ENCODE results near the gene FAM110D. TPM values are rescaled to one million over a fixed set of nuclear protein-coding genes. Genes with fewer than 3 reads are reported as not detected.
A peak's percentile ranks its signal among the peaks of the same experiment; 100 is the strongest.

Gene FAM110D
- total RNA-seq, 2 experiments from 2014 or later: not detected

- Mint-ChIP-seq H3K4me1 (peaks cover 80% of the 10 kb centered on the region), H3K9me3 (no peaks in the 10 kb centered on the region), H3K36me3 (ENCODE audit: low read depth) (peaks cover 63% of the 10 kb centered on the region), H3K4me3 (peak overlapping the region; percentile 9), H3K27me3 (peaks cover 3% of the 10 kb centered on the region), H3K27ac (peak overlapping the region; percentile 81)
- POLR2A ChIA-PET: interaction anchor here (0.8 to 11.7 kb wide), 21 partner anchors 8 to 890 kb away, joined by 3 to 318 read pairs (median 3); partner anchors contain the start of genes CEP85, HMGN2, PDIK1L and SH3BGRL3
- DNase-seq: peak; percentile 29
- CTCF ChIA-PET: interaction anchor here (0.7 to 5.0 kb wide), 17 partner anchors 8 to 575 kb away, joined by 3 to 65 read pairs (median 5); partner anchors contain the start of genes CEP85, PDIK1L and ZNF593
Observed at GRCh38 chr1:26122988-26123973, 35.6 kb upstream of the FAM110D start.

- no peaks in the 10 kb centered on the region for H3K9me3 Mint-ChIP-seq
- H3K4me3 Mint-ChIP-seq: peak overlapping the region; percentile 49
- CTCF ChIA-PET: interaction anchor here (0.6 to 8.6 kb wide), 12 partner anchors 12 to 292 kb away, joined by 3 to 102 read pairs (median 6); partner anchors contain the start of genes CEP85, PDIK1L and ZNF593
- H3K4me1 Mint-ChIP-seq: peaks cover 76% of the 10 kb centered on the region
- POLR2A ChIA-PET: interaction anchor here (0.9 to 11.7 kb wide), 12 partner anchors 13 to 892 kb away, joined by 3 to 318 read pairs (median 3); partner anchors contain the start of genes CEP85, HMGN2, PDIK1L and SH3BGRL3
- peak overlapping the region; percentile 81 for H3K27ac Mint-ChIP-seq
- H3K36me3 Mint-ChIP-seq (ENCODE audit: low read depth): peaks cover 53% of the 10 kb centered on the region
- DNase-seq: no peak
- H3K27me3 Mint-ChIP-seq: peaks cover 3% of the 10 kb centered on the region
Observed at GRCh38 chr1:26124418-26125331, 34.2 kb upstream of the FAM110D start.

GRCh38 chr1:26125382-26125781 is 33.5 kb upstream of the FAM110D start:
- CTCF ChIA-PET: interaction anchor here (0.6 to 8.6 kb wide), 6 partner anchors 13 to 135 kb away, joined by 3 to 102 read pairs (median 18); partner anchors contain the start of genes CEP85 and PDIK1L
- no peaks in the 10 kb centered on the region for H3K9me3 Mint-ChIP-seq
- no peak for DNase-seq
- H3K27me3 Mint-ChIP-seq: peaks cover 3% of the 10 kb centered on the region
- peaks cover 71% of the 10 kb centered on the region for H3K4me1 Mint-ChIP-seq
- H3K27ac Mint-ChIP-seq: peak overlapping the region; percentile 81
- H3K36me3 Mint-ChIP-seq (ENCODE audit: low read depth): peaks cover 47% of the 10 kb centered on the region
- H3K4me3 Mint-ChIP-seq: peak overlapping the region; percentile 73
- POLR2A ChIA-PET: interaction anchor here (0.7 to 11.7 kb wide), 17 partner anchors 14 to 347 kb away, joined by 3 to 318 read pairs (median 6); partner anchors contain the start of genes CEP85, HMGN2, PAFAH2 and PDIK1L

- Mint-ChIP-seq H3K27ac (peak overlapping the region; percentile 81), H3K27me3 (peaks cover 3% of the 10 kb centered on the region), H3K4me1 (peaks cover 69% of the 10 kb centered on the region), H3K36me3 (ENCODE audit: low read depth) (peaks cover 45% of the 10 kb centered on the region), H3K4me3 (peak overlapping the region; percentile 73), H3K9me3 (no peaks in the 10 kb centered on the region)
- CTCF ChIA-PET: interaction anchor here (1.0 to 8.6 kb wide), 9 partner anchors 14 to 159 kb away, joined by 3 to 102 read pairs (median 7); partner anchors contain the start of genes CEP85 and PDIK1L
- no peak for DNase-seq
- POLR2A ChIA-PET: interaction anchor here (0.7 to 11.7 kb wide), 28 partner anchors 8 to 1624 kb away, joined by 3 to 318 read pairs (median 6); partner anchors contain the start of genes CEP85, HMGN2, PAFAH2 and PDIK1L
Observed at GRCh38 chr1:26125946-26126320, 32.9 kb upstream of the FAM110D start.

- ChIA-PET POLR2A (interaction anchor here (0.6 to 11.7 kb wide), 41 partner anchors 9 to 1624 kb away, joined by 3 to 318 read pairs (median 4); partner anchors contain the start of genes CEP85, DHDDS, HMGN2 and PAFAH2), CTCF (interaction anchor here (1.0 to 8.6 kb wide), 13 partner anchors 14 to 158 kb away, joined by 3 to 102 read pairs (median 6); partner anchors contain the start of genes CEP85, PDIK1L and ZNF593)
- H3K4me1 Mint-ChIP-seq: peaks cover 74% of the 10 kb centered on the region
- peak; percentile 69 for DNase-seq
- H3K27me3 Mint-ChIP-seq: peaks cover 3% of the 10 kb centered on the region
- H3K27ac Mint-ChIP-seq: peak overlapping the region; percentile 81
- peak overlapping the region; percentile 73 for H3K4me3 Mint-ChIP-seq
- H3K9me3 Mint-ChIP-seq: no peaks in the 10 kb centered on the region
- H3K36me3 Mint-ChIP-seq (ENCODE audit: low read depth): peaks cover 45% of the 10 kb centered on the region
Observed at GRCh38 chr1:26126321-26127084, 32.4 kb upstream of the FAM110D start.

- Mint-ChIP-seq H3K36me3 (ENCODE audit: low read depth) (peaks cover 36% of the 10 kb centered on the region), H3K27me3 (peaks cover 3% of the 10 kb centered on the region), H3K27ac (peak overlapping the region; percentile 81), H3K9me3 (no peaks in the 10 kb centered on the region), H3K4me1 (peaks cover 69% of the 10 kb centered on the region), H3K4me3 (peak overlapping the region; percentile 73)
- POLR2A ChIA-PET: interaction anchor here (0.6 to 11.7 kb wide), 28 partner anchors 10 to 1625 kb away, joined by 3 to 318 read pairs (median 4); partner anchors contain the start of genes CEP85, HMGN2, PAFAH2 and PDIK1L
- DNase-seq: no peak
- CTCF ChIA-PET: interaction anchor here (1.0 to 8.6 kb wide), 11 partner anchors 15 to 157 kb away, joined by 3 to 102 read pairs (median 6); partner anchors contain the start of genes CEP85, PDIK1L and ZNF593
Observed at GRCh38 chr1:26127235-26128163, 31.4 kb upstream of the FAM110D start.

- CTCF ChIA-PET: interaction anchor here (0.6 to 8.6 kb wide), 5 partner anchors 12 to 104 kb away, joined by 3 to 102 read pairs (median 3); partner anchors contain the start of genes CEP85 and ZNF593
- POLR2A ChIA-PET: interaction anchor here (5.0 to 11.7 kb wide), 2 partner anchors 10 to 18 kb away, joined by 62 to 318 read pairs; partner anchors contain the start of gene PDIK1L
- no peaks in the 10 kb centered on the region for H3K9me3 Mint-ChIP-seq
- no peak overlapping the region for H3K4me3 Mint-ChIP-seq
- H3K27ac Mint-ChIP-seq: no peak overlapping the region
- peaks cover 3% of the 10 kb centered on the region for H3K27me3 Mint-ChIP-seq
- peaks cover 48% of the 10 kb centered on the region for H3K4me1 Mint-ChIP-seq
- peaks cover 19% of the 10 kb centered on the region for H3K36me3 Mint-ChIP-seq (ENCODE audit: low read depth)
- DNase-seq: no peak
Observed at GRCh38 chr1:26129778-26130177, 29.1 kb upstream of the FAM110D start.

- Mint-ChIP-seq H3K9me3 (no peaks in the 10 kb centered on the region), H3K4me1 (peaks cover 40% of the 10 kb centered on the region), H3K27me3 (peaks cover 3% of the 10 kb centered on the region), H3K4me3 (no peak overlapping the region), H3K36me3 (ENCODE audit: low read depth) (peaks cover 16% of the 10 kb centered on the region), H3K27ac (no peak overlapping the region)
- ChIA-PET CTCF (interaction anchor here (1.3 to 8.6 kb wide), 2 partner anchors 11 to 103 kb away, joined by 3 to 102 read pairs; partner anchors contain the start of gene CEP85), POLR2A (interaction anchor here (5.0 to 11.7 kb wide), 2 partner anchors 9 to 19 kb away, joined by 62 to 318 read pairs; partner anchors contain the start of gene PDIK1L)
- DNase-seq: no peak
Observed at GRCh38 chr1:26130695-26131094, 28.2 kb upstream of the FAM110D start.

- peaks cover 27% of the 10 kb centered on the region for H3K4me1 Mint-ChIP-seq
- H3K36me3 Mint-ChIP-seq (ENCODE audit: low read depth): peaks cover 12% of the 10 kb centered on the region
- H3K9me3 Mint-ChIP-seq: no peaks in the 10 kb centered on the region
- no peak overlapping the region for H3K4me3 Mint-ChIP-seq
- no peak for DNase-seq
- peaks cover 3% of the 10 kb centered on the region for H3K27me3 Mint-ChIP-seq
- ChIA-PET CTCF (interaction anchor here (0.7 to 8.6 kb wide), 3 partner anchors 10 to 28 kb away, joined by 3 to 102 read pairs (median 3); no protein-coding TSS in a partner anchor), POLR2A (interaction anchor here (0.9 to 1.3 kb wide), 2 partner anchors 9 to 23 kb away, joined by 3 to 4 read pairs; no protein-coding TSS in a partner anchor)
- no peak overlapping the region for H3K27ac Mint-ChIP-seq
Observed at GRCh38 chr1:26132128-26132833, 26.6 kb upstream of the FAM110D start.

All from activated CD4-positive, alpha-beta memory T cell treated with anti-CD3 and anti-CD28 coated beads, Interleukin-2, amount 10 ng/mL, durations not matched to agents 7 days and 5 days (primary cell).